ENCODE data around the gene KRTAP2-1.
"Not testable (repeated sequence)": the region's sequence is repeated elsewhere in the genome, so short reads cannot be mapped to it uniquely, and the experiment has no call there.

Gene KRTAP2-1

GRCh38 chr17:41012326-41013120 lies 34.6 kb downstream of the KRTAP2-1 start:
- no peak for DNase-seq (ENCODE audit: low read depth in 2 of 2)

GRCh38 chr17:41010441-41010840 lies 36.7 kb downstream of the KRTAP2-1 start:
- no peak for DNase-seq (ENCODE audit: low read depth in 2 of 2)

GRCh38 chr17:41009936-41010335 lies 37.2 kb downstream of the KRTAP2-1 start:
- no peak for DNase-seq (ENCODE audit: low read depth in 2 of 2)

GRCh38 chr17:41009301-41009760 lies 37.8 kb downstream of the KRTAP2-1 start:
- DNase-seq (ENCODE audit: low read depth in 2 of 2), result no peak

- DNase-seq (ENCODE audit: low read depth in 2 of 2), result no peak
These were observed 38.3 kb downstream of the KRTAP2-1 start, which contains the start of gene KRTAP3-1 for GRCh38 chr17:41008811-41009210. KRTAP3-1 (minus strand) TSS chr17:41009128; CDS start chr17:41009074, 54 bp downstream.

- DNase-seq (ENCODE audit: low read depth in 2 of 2), result no peak
These were observed 42.7 kb downstream of the KRTAP2-1 start for GRCh38 chr17:41004397-41004796.

GRCh38 chr17:41003926-41004325 lies 43.2 kb downstream of the KRTAP2-1 start:
- DNase-seq (ENCODE audit: low read depth in 2 of 2), result no peak

- DNase-seq (ENCODE audit: low read depth in 2 of 2), result no peak
These were observed 44.3 kb downstream of the KRTAP2-1 start for GRCh38 chr17:41002814-41003213.

GRCh38 chr17:41001795-41002194 lies 45.3 kb downstream of the KRTAP2-1 start:
- no peak for DNase-seq (ENCODE audit: low read depth in 2 of 2)

GRCh38 chr17:40999563-40999962 lies 47.6 kb downstream of the KRTAP2-1 start, which contains the start of gene KRTAP3-2:
KRTAP3-2 (minus strand) TSS chr17:40999906; CDS start chr17:40999853, 53 bp downstream.
- DNase-seq (ENCODE audit: low read depth in 2 of 2), result not testable (repeated sequence)

- DNase-seq (ENCODE audit: low read depth in 2 of 2), result no peak
These were observed 49.8 kb downstream of the KRTAP2-1 start for GRCh38 chr17:40997361-40997760.

GRCh38 chr17:40996829-40997228 lies 50.3 kb downstream of the KRTAP2-1 start:
- DNase-seq (ENCODE audit: low read depth in 2 of 2), result no peak
